Measurements from ENCODE around the gene USP48.
"Not testable (repeated sequence)": the region's sequence is repeated elsewhere in the genome, so short reads cannot be mapped to it uniquely, and the experiment has no call there.

The USP48 gene

DNA sequence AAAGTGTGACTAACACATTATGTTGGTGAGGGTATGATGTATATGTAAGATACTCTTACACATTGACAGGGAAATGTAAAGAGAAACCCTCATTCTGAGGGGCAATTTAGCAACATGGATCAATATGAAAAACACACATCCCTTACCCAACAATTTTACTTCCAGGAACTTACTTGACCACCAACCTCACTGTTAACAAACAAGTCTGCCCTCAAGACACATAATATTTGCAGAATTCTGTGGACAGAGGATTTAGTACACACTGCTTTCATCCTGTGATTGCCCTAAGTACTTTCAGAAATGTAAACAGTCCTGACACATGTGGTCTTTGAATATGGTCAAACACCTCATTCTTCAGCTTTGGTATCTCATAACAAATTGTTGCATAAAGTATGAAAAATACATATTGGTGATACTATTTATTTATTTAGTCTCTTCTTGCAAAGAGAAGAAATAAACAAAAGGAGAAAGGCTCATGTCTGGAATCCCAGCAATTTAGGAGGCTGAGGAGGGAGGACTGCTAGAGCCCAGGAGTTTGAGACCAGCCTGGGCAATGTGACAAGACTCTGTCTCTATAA, 6.9 kb downstream of the USP48 start:
- no peak for DNase-seq (ENCODE audit: low read depth in 1 of 2, low spot score in 1 of 2)

DNA sequence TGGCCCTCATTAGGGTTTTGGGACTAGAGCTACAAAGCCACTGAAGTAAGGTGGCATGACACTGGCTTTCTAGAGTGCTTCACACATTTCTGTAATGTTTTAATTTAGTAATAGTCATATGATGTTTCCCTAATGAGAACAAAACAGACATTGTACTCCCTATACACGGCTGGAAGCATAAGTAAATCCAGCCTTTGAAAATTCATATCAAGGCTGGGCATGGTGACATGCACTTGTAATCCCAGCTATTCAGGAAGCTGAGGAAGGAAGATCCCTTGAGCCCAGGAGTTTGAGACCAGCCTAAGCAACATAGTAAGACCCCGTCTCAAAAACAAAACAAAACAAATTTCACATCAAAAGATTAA, 7.4 kb downstream of the USP48 start:
- DNase-seq (ENCODE audit: low read depth in 1 of 2, low spot score in 1 of 2): no peak

DNA sequence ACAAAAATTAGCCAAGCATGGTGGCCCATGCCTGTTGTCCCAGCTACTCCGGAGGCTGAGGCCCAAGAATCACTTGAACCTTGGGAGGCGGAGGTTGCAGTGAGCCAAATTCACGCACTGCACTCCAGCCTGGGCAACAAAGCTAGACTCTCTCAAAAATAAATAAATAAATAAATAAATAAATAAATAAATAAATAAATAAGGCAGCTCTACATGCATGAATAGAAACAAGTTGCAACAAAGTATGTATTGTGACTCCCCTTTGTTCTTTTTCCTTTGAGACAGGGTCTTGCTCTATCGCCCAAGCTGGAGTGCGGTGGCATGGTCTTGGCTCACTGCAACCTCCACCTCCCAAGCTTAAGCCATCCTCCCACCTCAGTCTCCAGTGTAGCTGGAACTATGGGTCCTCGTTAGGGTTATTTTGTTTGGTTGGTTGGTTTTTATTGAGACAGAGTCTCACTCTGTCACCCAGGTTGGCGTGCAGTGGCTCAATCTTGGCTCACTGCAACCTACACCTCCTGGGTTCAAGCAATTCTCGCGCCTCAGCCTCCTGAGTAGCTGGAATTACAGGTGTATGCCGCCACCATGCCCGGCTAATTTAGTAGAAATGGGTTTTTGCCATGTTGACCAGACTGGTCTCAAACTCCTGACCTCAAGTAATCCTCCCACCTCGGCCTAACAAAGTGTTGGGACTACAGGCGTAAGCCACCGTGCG, 8.0 kb downstream of the USP48 start:
- DNase-seq (ENCODE audit: low read depth in 1 of 2, low spot score in 1 of 2): no peak

DNA sequence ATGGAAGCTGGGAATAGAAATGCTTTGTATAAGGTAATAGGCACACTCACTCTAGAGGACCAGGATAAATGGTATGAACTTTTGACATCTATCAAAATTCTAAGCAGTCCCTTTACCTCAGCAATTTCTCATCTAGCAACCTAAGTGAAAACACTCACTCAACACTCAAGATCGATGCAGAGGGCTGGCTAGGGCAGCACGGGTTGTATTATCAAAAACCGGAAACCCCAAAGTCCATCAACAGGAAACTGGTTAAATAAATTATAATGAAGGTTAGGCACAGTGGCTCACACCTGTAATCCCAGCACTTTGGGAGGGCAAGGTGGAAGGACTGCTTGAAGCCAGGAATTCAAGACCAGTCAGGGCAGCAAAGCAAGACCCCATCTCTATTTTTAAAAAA, 9.4 kb downstream of the USP48 start:
- DNase-seq (ENCODE audit: low read depth in 1 of 2, low spot score in 1 of 2): no peak

DNA sequence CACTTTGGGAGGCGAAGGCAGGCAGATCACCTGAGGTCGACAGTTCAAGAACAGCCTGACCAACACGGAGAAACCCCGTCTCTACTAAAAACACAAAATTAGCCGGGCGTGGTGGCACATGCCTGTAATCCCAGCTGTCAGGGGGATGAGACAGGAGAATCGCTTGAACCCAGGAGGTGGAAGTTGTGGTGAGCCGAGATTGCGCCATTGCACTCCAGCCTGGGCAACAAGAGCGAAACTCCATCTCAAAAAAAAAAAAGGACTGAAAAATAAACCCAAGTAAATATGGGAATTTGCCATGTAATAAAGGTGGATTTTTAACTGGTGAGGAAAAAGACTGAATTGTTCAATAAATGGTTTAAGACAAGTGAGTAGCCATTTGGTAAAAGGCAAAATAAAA, 11.3 kb downstream of the USP48 start:
- DNase-seq (ENCODE audit: low read depth in 1 of 2, low spot score in 1 of 2): not testable (repeated sequence)

DNA sequence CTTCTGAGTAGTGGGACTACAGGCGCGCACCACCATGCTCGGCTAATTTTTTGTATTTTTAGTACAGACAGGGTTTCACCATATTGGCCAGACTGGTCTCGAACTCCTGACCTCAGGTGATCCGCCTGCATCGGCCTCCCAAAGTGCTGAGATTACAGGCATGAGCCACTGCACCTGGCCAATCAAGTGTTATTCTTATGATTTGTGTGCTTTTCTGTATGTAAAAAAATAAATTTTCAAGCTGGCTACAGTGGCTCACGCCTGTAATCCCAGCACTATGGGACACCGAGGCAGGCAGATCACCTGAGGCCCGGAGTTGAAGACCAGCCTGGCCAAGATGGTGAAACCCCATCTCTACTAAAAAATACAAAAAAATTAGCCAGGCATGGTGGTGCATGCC, 12.3 kb downstream of the USP48 start:
- DNase-seq (ENCODE audit: low read depth in 1 of 2, low spot score in 1 of 2): not testable (repeated sequence)

DNA sequence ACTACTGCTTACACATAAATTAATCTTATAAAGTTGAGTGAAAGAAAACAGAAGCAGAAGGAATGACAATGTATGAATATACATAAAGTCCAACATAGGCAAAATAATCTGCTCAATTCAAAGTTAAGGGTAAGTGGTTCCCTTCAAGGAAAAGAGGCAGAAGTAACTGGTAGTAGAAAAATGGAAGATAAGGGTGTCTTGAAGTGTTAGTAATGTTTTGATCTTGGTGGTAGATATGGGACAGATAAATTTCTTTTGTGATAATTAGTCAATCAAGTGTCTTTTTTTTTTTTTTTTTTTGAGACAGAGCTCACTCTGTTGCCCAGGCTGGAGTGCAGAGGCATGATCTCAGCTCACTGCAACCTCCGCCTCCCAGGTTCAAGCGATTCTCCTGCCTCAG, 12.7 kb downstream of the USP48 start:
- no peak for DNase-seq (ENCODE audit: low read depth in 1 of 2, low spot score in 1 of 2)

DNA sequence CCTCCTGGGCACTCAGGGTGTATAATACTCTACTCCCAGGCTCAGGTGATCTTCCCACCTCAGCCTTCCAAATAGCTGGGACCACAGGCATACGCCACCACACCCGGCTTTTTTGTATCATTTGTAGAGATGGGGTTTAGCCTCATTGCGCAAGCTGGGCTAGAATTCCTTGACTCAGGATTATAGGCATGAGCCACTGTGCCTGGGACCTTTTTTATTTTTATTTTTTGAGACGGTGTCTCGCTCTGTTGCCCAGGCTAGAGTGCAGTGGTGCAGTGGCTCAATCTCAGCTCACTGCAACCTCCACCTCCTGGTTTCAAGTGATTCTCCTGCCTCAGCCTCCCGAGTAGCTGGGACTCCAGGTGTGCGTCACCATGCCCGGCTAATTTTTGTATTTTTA, 15.8 kb downstream of the USP48 start:
- not testable (repeated sequence) for DNase-seq (ENCODE audit: low read depth in 1 of 2, low spot score in 1 of 2)

DNA sequence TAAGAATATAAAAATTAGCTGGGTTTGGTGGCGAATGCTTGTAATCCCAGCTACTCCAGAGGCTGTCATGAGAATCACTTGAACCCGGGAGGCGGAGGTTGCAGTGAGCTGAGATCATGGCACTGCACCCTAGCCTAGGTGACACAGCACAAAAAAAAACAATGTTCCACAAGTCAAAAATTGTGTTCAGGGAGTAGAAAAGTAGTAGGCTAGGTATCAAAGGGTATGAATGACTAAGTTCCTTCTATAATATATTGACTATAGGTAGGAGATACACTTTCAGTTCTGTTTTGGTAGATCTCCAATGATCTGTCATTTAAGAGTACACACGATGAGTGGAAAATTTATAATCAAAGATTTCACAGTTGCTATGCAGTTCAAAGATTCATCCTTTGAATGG, 16.7 kb downstream of the USP48 start:
- DNase-seq (ENCODE audit: low read depth in 1 of 2, low spot score in 1 of 2): no peak

DNA sequence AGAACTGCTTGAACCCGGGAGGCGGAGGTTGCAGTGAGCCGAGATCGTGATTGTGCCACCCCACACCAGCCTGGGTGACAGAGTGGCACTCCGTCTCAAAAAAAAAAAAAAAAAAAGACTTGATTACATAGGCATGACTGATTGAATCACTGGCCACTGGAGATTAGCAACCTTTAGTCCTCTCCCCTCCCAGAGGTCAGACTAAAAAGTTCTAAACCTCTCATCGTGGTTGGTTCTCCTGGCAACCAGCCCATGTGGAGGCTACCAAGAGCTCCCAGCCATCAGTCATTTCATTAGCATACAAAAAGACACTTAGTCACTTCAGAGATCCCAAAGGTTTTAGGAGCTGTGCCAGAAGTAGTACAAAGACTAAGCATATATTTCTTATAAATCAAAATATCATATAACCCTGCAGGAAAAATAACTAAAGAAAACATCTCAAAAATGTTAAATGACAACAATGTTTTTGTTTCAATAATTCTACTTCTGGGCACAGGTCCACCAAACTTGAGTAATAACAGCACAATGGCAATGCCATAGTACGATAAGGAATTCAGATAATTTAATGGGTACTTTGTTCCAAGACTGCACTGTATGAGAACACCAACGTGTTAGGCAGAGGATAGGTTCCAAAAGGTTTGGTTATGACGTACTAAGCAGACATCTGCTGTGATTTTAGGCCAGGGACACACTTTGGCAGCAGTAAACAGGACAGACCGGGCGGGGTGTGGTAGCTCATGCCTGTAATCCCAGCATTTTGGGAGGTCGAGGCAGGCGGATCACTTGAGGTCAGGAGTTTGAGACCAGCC, 18.1 kb downstream of the USP48 start:
- DNase-seq (ENCODE audit: low read depth in 1 of 2, low spot score in 1 of 2): no peak

DNA sequence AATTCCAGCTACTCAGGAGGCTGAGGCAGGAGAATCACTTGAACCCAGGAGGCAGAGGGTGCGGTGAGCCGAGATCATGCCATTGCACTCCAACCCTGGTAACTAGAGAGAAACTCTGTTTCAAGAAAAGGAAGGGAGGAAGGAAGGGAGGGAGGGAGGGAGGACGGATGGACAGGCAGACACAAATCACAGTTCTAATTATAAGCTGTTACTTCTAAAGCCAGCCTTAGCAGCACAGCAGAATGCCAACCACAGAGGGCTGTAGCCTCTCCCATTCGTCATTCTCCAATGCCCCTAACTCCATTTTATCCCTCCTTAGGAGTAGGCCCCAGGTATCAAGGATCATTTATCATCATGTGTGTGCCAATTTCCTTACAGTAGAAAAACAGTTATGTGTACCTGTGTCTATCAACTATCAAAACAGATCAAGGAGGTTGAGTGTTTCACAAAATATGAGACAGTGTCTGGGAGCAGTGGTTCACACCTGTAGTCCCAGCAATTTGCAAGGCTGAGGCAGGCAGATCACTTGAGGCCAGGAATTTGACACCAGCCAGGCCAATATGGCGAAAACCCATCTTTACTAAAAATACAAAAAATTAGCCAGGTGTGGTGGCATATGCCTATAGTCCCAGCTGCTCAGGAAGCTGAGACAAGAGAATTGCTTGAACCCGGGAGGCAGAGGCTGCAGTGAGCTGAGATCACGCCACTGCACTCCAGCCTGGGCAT, 19.1 kb downstream of the USP48 start:
- DNase-seq (ENCODE audit: low read depth in 1 of 2, low spot score in 1 of 2): no peak

DNA sequence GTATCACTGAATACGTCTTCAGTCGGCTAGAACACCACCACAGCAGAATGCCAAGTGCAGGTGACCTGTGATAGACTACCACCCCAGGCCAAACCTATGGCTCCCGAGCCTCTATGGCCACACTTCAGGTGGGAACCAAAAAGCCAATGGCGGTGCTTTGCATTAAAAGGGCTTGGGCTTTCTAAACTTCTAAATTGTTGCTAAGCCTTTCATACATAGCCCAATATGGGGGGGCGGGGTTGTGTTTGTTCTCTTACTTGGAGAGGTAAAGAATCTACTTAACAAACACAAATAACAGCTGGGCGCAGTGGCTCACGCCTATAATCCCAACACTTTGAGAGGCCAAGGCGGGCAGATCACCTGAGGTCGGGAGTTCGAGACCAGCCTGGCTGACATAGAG, 19.7 kb downstream of the USP48 start:
- no peak for DNase-seq (ENCODE audit: low read depth in 1 of 2, low spot score in 1 of 2)

DNA sequence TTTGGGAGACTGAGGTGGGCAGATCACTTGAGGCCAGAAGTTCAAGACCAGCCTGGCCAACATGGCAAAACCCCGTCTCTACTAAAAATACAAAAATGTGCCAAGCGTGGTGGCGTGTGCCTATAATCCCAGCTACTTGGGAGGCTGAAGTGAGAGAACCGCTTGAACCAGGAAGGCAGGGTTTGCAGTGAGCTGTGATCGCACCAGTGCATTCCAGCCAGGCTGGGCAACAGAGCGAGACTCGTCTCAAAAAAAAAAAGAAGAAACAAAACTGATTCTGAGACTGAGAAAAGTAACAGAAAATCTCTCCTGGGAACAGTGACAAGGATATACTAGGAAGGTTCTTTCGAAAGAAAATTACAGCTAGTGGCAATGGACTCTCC, 20.9 kb downstream of the USP48 start:
- no peak for DNase-seq (ENCODE audit: low read depth in 1 of 2, low spot score in 1 of 2)

DNA sequence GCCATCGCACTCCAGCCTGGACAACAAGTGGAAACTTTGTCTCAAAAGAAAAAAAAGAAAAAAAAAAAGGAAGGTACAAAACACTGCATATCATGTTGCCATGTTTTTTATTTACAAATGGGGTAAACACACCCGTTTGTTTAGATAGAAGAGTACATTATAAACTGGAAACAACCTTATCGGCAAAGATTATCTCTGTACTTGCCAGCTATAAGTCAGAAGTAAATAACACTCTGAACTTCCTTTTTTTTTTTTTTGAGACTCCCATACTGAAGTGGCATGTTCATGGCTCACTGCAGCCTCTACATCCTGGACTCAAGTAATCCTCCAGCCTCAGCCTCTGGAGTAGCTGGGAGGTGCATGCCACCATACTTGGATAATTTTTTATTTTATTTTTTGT, 21.9 kb downstream of the USP48 start:
- DNase-seq (ENCODE audit: low read depth in 1 of 2, low spot score in 1 of 2): no peak

DNA sequence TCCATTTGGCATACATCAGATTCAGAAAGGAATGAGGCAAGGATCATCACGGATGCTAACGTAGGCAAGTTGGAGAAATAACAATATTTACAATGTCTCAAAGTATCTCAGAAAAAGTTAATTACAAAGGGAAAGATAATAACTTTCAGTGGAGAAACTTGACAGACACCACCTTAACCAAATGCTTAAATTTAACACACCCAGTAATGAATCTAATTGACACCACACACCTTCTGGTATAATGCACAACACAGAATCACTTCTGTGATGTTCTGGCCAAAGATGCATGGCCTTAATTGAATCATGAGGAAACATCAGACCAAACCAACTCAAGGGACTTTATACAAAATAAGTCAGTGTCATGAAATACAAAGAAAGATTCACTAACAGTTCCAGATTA, 23.1 kb downstream of the USP48 start:
- no peak for DNase-seq (ENCODE audit: low read depth in 1 of 2, low spot score in 1 of 2)

DNA sequence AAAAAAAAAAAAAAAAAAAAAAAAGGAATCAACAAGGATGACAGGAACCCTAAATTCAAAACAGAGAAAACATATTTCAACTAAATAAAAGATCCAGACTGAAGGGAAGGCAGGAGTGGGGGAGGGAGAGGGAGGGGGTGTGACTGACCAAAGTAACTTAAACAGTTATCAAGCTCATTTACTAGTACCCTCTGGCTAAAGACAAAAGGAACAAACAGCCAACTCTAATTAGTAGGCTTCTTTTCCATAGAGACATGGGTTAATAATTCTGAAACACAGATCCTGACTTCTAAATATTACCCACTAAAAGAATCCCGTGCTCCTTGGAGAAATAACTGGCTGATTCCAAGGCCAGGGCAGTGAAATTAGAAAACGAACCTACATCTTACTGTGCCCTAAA, 23.8 kb downstream of the USP48 start:
- no peak for DNase-seq (ENCODE audit: low read depth in 1 of 2, low spot score in 1 of 2)

DNA sequence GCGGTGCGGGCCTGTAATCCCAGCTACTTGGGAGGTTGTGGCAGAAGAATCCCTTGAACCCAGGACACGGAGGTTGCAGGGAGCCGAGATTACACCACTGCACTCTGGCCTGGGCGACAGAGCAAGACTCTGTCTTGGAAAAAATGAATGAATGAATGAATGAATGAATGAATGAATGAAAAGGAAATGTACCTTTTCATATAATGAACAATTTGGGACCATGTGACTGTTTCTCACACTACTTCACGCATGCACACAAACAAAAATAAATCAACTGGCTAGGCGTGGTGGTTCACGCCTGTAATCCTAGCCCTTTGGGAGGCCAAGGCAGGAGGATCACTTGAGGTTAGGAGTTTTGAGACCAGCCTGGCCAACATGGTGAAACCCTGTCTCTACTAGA, 24.3 kb downstream of the USP48 start:
- no peak for DNase-seq (ENCODE audit: low read depth in 1 of 2, low spot score in 1 of 2)

DNA sequence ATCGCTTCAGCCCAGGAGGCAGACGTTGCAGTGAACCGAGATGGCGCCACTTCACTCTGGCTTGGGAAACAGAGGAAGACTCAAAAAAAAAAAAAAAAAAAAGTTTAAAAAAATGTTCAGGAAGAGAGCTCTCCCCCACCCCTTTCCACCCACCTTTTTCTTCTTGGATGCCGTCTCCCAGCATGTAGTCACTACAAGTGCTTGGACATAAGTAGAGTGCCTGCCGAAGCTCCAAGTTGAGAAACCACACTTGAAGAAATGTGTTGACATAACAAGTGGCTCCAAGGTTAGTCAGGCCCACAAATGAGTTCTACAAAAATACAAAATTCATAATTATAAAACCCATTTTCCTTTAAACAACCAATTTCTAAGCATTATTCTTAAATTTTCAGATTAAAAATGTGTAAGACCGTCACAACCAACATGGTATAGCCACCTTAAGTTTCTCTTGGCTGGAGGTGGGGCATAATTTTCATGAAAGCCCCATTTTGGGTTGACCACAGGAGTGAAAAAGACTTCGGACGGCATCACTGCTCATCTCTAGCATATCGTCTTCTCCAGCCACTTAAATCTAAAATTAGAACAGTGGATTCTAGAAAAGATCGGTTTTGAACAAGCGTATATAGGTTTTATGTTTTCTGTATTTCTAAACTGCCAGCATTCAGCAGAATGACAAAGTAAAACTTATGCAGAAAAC, 26.4 kb downstream of the USP48 start:
- no peak for DNase-seq (ENCODE audit: low read depth in 1 of 2, low spot score in 1 of 2)

DNA sequence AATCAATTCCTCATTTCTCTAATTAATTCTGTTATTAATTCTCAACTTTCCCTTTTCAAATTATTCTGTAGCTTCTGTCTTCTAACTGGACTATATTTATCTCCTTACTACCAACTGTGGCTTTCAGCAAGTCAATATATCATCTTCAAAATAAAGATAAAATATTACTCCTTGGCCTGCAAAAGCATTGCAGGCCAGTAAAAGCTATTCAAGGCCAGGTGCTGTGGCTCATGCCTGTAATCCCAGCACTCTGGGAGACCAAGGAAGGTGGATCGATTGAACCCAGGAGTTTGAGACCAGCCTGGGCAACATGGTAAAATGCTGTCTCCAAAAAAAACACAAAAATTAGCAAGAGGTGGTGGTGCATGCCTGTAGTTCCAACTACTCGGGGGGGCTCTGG, 27.9 kb downstream of the USP48 start:
- DNase-seq (ENCODE audit: low read depth in 1 of 2, low spot score in 1 of 2): no peak

DNA sequence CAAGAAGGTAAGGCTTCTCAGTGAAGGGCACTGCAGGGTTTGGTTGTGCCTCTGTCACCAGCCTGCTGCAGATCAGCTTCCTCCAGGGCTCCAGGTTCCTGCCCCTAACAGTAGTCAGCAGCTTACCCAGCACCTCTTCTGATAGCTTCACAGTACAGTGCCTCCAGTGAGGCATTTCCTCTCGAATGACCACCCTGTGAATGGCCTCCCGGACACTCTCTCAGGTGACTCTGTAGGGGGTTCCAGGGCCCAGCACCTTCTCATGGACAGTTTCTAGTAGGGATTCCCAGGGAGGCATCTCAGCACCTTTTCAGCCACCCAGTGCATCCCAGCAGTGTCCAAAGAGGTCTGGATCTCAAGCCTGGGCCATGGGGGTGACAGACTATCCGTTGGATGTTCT, 28.4 kb downstream of the USP48 start:
- no peak for DNase-seq (ENCODE audit: low read depth in 1 of 2, low spot score in 1 of 2)

DNA sequence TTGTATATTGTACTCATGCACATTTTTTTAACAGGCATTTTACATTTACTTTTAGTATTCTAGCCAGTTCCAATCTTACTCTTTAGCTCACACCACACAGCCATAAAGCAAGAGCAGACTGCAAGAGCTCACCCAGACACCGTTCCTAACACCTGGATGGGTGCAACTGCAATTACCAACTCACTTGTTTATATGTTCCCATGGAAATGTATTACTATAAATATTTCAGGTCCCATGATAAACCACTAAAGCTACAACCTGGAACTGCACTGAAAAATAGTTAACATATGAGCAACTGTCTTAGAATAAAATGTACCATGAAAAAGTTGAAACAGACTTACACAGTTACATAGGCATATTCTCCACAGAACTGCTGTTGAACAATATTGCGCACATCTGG, 30.8 kb downstream of the USP48 start:
- DNase-seq (ENCODE audit: low read depth in 1 of 2, low spot score in 1 of 2): no peak

Data from activated CD4-positive, alpha-beta T cell treated with anti-CD3 and anti-CD28 coated beads, Interleukin-2, amount 50 U/mL, for 24 hours (primary cell).